ENCODE results near the gene CYTH1.

The CYTH1 gene

GRCh38 chr17:78637146-78637545 lies 144.9 kb downstream of the CYTH1 start:
- no peak for DNase-seq (ENCODE audit: low spot score)
- H3K27me3 Mint-ChIP-seq (ENCODE audit: low read depth): peaks cover 2% of the 10 kb centered on the region
- H3K4me3 Mint-ChIP-seq: no peak overlapping the region
- peaks cover 2% of the 10 kb centered on the region for H3K4me1 Mint-ChIP-seq (ENCODE audit: low read depth)
- no peak overlapping the region for H3K27ac Mint-ChIP-seq
- no peaks in the 10 kb centered on the region for H3K36me3 Mint-ChIP-seq (ENCODE audit: low read depth)
- no peaks in the 10 kb centered on the region for H3K9me3 Mint-ChIP-seq

- no peak for DNase-seq (ENCODE audit: low spot score)
- no peaks in the 10 kb centered on the region for H3K9me3 Mint-ChIP-seq
- H3K27ac Mint-ChIP-seq: no peak overlapping the region
- H3K4me3 Mint-ChIP-seq: no peak overlapping the region
- peaks cover 10% of the 10 kb centered on the region for H3K4me1 Mint-ChIP-seq (ENCODE audit: low read depth)
- H3K36me3 Mint-ChIP-seq (ENCODE audit: low read depth): no peaks in the 10 kb centered on the region
- H3K27me3 Mint-ChIP-seq (ENCODE audit: low read depth): peaks cover 2% of the 10 kb centered on the region
These were observed 147.9 kb downstream of the CYTH1 start for GRCh38 chr17:78634154-78634553.

GRCh38 chr17:78629436-78629995 lies 152.6 kb downstream of the CYTH1 start:
- no peak for DNase-seq (ENCODE audit: low spot score)
- H3K36me3 Mint-ChIP-seq (ENCODE audit: low read depth): no peaks in the 10 kb centered on the region
- H3K4me1 Mint-ChIP-seq (ENCODE audit: low read depth): peaks cover 8% of the 10 kb centered on the region
- no peak overlapping the region for H3K4me3 Mint-ChIP-seq
- H3K27ac Mint-ChIP-seq: no peak overlapping the region
- H3K27me3 Mint-ChIP-seq (ENCODE audit: low read depth): no peaks in the 10 kb centered on the region
- no peaks in the 10 kb centered on the region for H3K9me3 Mint-ChIP-seq

- Mint-ChIP-seq H3K27me3 (ENCODE audit: low read depth) (no peaks in the 10 kb centered on the region), H3K9me3 (no peaks in the 10 kb centered on the region), H3K36me3 (ENCODE audit: low read depth) (no peaks in the 10 kb centered on the region), H3K4me3 (no peak overlapping the region), H3K4me1 (ENCODE audit: low read depth) (peaks cover 8% of the 10 kb centered on the region), H3K27ac (no peak overlapping the region)
- DNase-seq (ENCODE audit: low spot score): no peak
These were observed 153.3 kb downstream of the CYTH1 start for GRCh38 chr17:78628547-78629435.

- Mint-ChIP-seq H3K36me3 (ENCODE audit: low read depth) (no peaks in the 10 kb centered on the region), H3K9me3 (no peaks in the 10 kb centered on the region)
These were observed 157.5 kb downstream of the CYTH1 start for GRCh38 chr17:78624324-78625151.

More at GRCh38 chr17:78624324-78625151, 157.5 kb downstream of the CYTH1 start:
- Mint-ChIP-seq H3K4me3 (no peak overlapping the region), H3K27me3 (ENCODE audit: low read depth) (no peaks in the 10 kb centered on the region), H3K27ac (no peak overlapping the region), H3K4me1 (ENCODE audit: low read depth) (no peaks in the 10 kb centered on the region)
- no peak for DNase-seq (ENCODE audit: low spot score)

All from T-helper 2 cell treated with Interferon-gamma antibody and Interleukin-4, amounts not matched to agents 5 μg/mL and 100 μg/mL, for 36 hours (primary cell).